ENCODE data around the gene GAS2L2.
"Not testable (repeated sequence)": the region's sequence is repeated elsewhere in the genome, so short reads cannot be mapped to it uniquely, and the experiment has no call there.

Gene GAS2L2

DNA sequence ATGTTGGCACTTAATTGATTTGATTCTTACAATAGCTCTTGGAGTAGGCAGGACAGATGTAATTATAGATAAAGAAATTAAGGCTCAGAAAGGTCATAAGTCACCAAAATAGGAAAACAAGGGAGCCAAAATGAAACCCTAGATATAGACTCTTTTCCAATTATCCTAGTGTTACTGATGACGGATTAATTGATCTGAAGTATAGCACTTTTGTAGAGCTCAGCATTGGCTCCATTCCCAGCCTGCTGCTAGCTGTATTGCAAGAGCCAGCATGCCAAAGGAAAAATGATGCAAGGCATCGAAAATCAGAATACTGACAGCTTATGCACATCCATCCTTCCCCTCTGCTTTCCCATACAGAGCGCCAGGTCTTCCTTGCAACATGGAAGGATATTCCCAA, 43.2 kb downstream of the GAS2L2 start:
- H3K27ac ChIP-seq (ENCODE audit: low read depth, low read length, severe bottlenecking): no peak overlapping the region
- WGBS, 2 experiments (ENCODE audit: insufficient coverage in 2 of 2): 100% methylated on average over 1 to 2 of the region's 3 CpGs
- H3K36me3 ChIP-seq (ENCODE audit: control insufficient read depth, insufficient read depth, low read length): peaks cover 50% of the 10 kb centered on the region
- H3K4me1 ChIP-seq (ENCODE audit: control insufficient read depth, insufficient read depth, low read length, poor library complexity, severe bottlenecking): peaks cover 34% of the 10 kb centered on the region
- H3K4me3 ChIP-seq (ENCODE audit: extremely low read depth, insufficient read depth, low read length, poor library complexity, severe bottlenecking): no peak overlapping the region
- no peaks in the 10 kb centered on the region for H3K9me3 ChIP-seq (ENCODE audit: control insufficient read depth, low read length)

- no peaks in the 10 kb centered on the region for H3K9me3 ChIP-seq (ENCODE audit: control insufficient read depth, low read length)
- no peak overlapping the region for H3K27ac ChIP-seq (ENCODE audit: low read depth, low read length, severe bottlenecking)
- 100% methylated on average over 1 to 3 of the region's 3 CpGs for WGBS, 2 experiments (ENCODE audit: insufficient coverage in 2 of 2)
- peaks cover 24% of the 10 kb centered on the region for H3K4me1 ChIP-seq (ENCODE audit: control insufficient read depth, insufficient read depth, low read length, poor library complexity, severe bottlenecking)
- no peak overlapping the region for H3K4me3 ChIP-seq (ENCODE audit: extremely low read depth, insufficient read depth, low read length, poor library complexity, severe bottlenecking)
- peaks cover 41% of the 10 kb centered on the region for H3K36me3 ChIP-seq (ENCODE audit: control insufficient read depth, insufficient read depth, low read length)
Measured at GRCh38 chr17:35708951-35709350, 44.1 kb downstream of the GAS2L2 start.

DNA sequence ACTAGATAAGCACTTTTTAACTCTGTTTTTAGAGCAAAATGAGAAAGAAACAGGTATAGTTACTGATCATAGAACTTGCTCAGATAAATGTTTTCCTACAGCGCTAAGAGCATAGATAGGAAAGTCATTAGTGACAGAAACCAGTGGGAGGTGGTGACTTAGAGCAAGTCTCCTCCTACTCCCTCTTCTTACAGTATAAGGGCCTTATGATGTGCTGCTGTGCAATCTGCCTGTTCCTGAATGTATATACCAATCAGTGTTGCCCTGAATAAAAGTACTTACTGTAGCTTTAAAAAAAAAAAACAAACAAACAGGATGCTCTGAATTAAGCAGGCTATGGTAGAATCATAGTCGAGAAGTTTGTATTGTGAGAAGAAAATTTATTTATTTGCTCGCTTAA, 44.9 kb downstream of the GAS2L2 start:
- Histone ChIP-seq H3K36me3 (ENCODE audit: control insufficient read depth, insufficient read depth, low read length) (peaks cover 40% of the 10 kb centered on the region), H3K9me3 (ENCODE audit: control insufficient read depth, low read length) (no peaks in the 10 kb centered on the region), H3K4me3 (ENCODE audit: extremely low read depth, insufficient read depth, low read length, poor library complexity, severe bottlenecking) (no peak overlapping the region), H3K4me1 (ENCODE audit: control insufficient read depth, insufficient read depth, low read length, poor library complexity, severe bottlenecking) (peaks cover 19% of the 10 kb centered on the region), H3K27ac (ENCODE audit: low read depth, low read length, severe bottlenecking) (no peak overlapping the region)
- 71 to 92% methylated on average over 2 of the region's 3 CpGs for WGBS, 2 experiments (ENCODE audit: insufficient coverage in 2 of 2)

- WGBS, 2 experiments (ENCODE audit: insufficient coverage in 2 of 2): 50 to 75% methylated on average over 2 to 4 of the region's 5 CpGs
Measured at GRCh38 chr17:35705705-35706104, 47.3 kb downstream of the GAS2L2 start.

GRCh38 chr17:35705230-35705629, 47.8 kb downstream of the GAS2L2 start:
- Histone ChIP-seq H3K4me3 (ENCODE audit: extremely low read depth, insufficient read depth, low read length, poor library complexity, severe bottlenecking) (no peak overlapping the region), H3K9me3 (ENCODE audit: control insufficient read depth, low read length) (no peaks in the 10 kb centered on the region), H3K4me1 (ENCODE audit: control insufficient read depth, insufficient read depth, low read length, poor library complexity, severe bottlenecking) (peaks cover 5% of the 10 kb centered on the region), H3K27ac (ENCODE audit: low read depth, low read length, severe bottlenecking) (no peak overlapping the region), H3K36me3 (ENCODE audit: control insufficient read depth, insufficient read depth, low read length) (peaks cover 48% of the 10 kb centered on the region)
- no CpG with 5 or more reads among the region's 1 CpG for WGBS, 2 experiments (ENCODE audit: insufficient coverage in 2 of 2)

More at GRCh38 chr17:35705705-35706104, 47.3 kb downstream of the GAS2L2 start:
- H3K4me3 ChIP-seq (ENCODE audit: extremely low read depth, insufficient read depth, low read length, poor library complexity, severe bottlenecking): no peak overlapping the region
- H3K36me3 ChIP-seq (ENCODE audit: control insufficient read depth, insufficient read depth, low read length): peaks cover 48% of the 10 kb centered on the region
- peaks cover 5% of the 10 kb centered on the region for H3K4me1 ChIP-seq (ENCODE audit: control insufficient read depth, insufficient read depth, low read length, poor library complexity, severe bottlenecking)
- H3K27ac ChIP-seq (ENCODE audit: low read depth, low read length, severe bottlenecking): no peak overlapping the region
- no peaks in the 10 kb centered on the region for H3K9me3 ChIP-seq (ENCODE audit: control insufficient read depth, low read length)

DNA sequence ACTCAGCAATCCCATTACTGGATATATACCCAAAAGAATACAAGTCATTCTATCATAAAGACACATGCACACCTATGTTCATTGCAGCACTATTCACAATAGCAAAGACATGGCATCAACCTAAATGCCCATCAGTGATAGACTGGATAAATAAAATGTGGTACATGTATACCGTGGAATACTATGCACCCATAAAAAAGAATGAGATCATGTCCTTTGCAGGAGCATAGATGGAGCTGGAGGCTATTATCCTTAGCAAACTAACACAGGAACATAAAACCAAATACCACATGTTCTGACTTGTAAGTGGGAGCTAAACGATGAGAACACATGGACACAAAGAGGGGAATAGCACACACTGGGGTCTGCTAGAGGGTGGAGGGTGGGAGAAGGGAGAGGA, 49.7 kb downstream of the GAS2L2 start:
- not testable (repeated sequence) for H3K4me3 ChIP-seq (ENCODE audit: extremely low read depth, insufficient read depth, low read length, poor library complexity, severe bottlenecking); H3K4me1 ChIP-seq (ENCODE audit: control insufficient read depth, insufficient read depth, low read length, poor library complexity, severe bottlenecking); H3K9me3 ChIP-seq (ENCODE audit: control insufficient read depth, low read length); H3K27ac ChIP-seq (ENCODE audit: low read depth, low read length, severe bottlenecking)
- WGBS, 2 experiments (ENCODE audit: insufficient coverage in 2 of 2): 100% methylated on average over 1 of the region's 2 CpGs
- peaks cover 51% of the 10 kb centered on the region for H3K36me3 ChIP-seq (ENCODE audit: control insufficient read depth, insufficient read depth, low read length)

GRCh38 chr17:35701491-35701890, 51.5 kb downstream of the GAS2L2 start:
- H3K27ac ChIP-seq (ENCODE audit: low read depth, low read length, severe bottlenecking): no peak overlapping the region
- WGBS, 2 experiments (ENCODE audit: insufficient coverage in 2 of 2): 94% methylated on average over 2 of the region's 5 CpGs; no CpG with 5 or more reads in 1 of the 2 experiments

DNA sequence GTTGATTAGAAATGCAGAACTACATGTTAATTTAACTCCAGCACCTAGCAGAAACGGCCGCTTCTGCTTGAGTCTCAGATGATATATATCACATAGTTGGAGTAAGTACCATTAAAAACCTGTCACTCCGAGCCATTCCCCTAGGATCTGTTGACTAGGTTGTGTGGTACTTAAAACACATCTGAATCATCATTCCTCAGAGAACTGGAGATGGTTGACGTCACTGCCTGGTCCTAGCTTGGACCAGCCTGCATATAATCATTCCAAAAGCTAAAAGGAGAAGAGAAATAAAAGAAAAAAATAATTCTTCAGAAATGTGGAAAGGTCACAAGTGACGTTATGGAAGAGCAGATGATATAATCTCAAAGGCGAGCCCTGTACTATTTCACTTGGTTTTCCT, 52.9 kb downstream of the GAS2L2 start:
- WGBS, 2 experiments (ENCODE audit: insufficient coverage in 2 of 2): 90 to 100% methylated on average over 2 of the region's 6 CpGs
- Histone ChIP-seq H3K27ac (ENCODE audit: low read depth, low read length, severe bottlenecking) (no peak overlapping the region), H3K4me1 (ENCODE audit: control insufficient read depth, insufficient read depth, low read length, poor library complexity, severe bottlenecking) (peaks cover 13% of the 10 kb centered on the region), H3K36me3 (ENCODE audit: control insufficient read depth, insufficient read depth, low read length) (peaks cover 64% of the 10 kb centered on the region), H3K4me3 (ENCODE audit: extremely low read depth, insufficient read depth, low read length, poor library complexity, severe bottlenecking) (no peak overlapping the region), H3K9me3 (ENCODE audit: control insufficient read depth, low read length) (no peaks in the 10 kb centered on the region)

More at GRCh38 chr17:35701491-35701890, 51.5 kb downstream of the GAS2L2 start:
- no peaks in the 10 kb centered on the region for H3K9me3 ChIP-seq (ENCODE audit: control insufficient read depth, low read length)
- no peaks in the 10 kb centered on the region for H3K4me1 ChIP-seq (ENCODE audit: control insufficient read depth, insufficient read depth, low read length, poor library complexity, severe bottlenecking)
- peaks cover 60% of the 10 kb centered on the region for H3K36me3 ChIP-seq (ENCODE audit: control insufficient read depth, insufficient read depth, low read length)
- H3K4me3 ChIP-seq (ENCODE audit: extremely low read depth, insufficient read depth, low read length, poor library complexity, severe bottlenecking): no peak overlapping the region

DNA sequence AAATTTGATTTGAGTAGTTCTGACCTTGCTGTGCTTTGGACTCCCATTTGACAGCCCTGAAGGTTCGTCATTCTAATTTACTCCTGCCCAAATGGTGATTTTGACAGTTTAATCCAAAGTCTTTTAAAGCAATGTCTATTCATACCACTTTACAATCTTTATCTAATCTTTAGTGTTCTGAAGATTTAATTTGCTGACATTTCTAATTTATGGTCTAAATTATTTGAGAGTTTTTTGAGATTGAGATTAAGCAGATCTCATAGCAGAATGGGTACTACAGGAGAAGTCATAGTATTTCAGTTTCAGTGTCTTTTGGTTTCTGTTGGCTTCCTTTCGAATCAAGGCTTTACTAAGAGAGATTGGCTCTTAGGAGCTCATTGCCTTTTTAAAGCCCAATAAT, 54.2 kb downstream of the GAS2L2 start:
- peaks cover 18% of the 10 kb centered on the region for H3K4me1 ChIP-seq (ENCODE audit: control insufficient read depth, insufficient read depth, low read length, poor library complexity, severe bottlenecking)
- peaks cover 75% of the 10 kb centered on the region for H3K36me3 ChIP-seq (ENCODE audit: control insufficient read depth, insufficient read depth, low read length)
- H3K9me3 ChIP-seq (ENCODE audit: control insufficient read depth, low read length): no peaks in the 10 kb centered on the region
- WGBS, 2 experiments (ENCODE audit: insufficient coverage in 2 of 2): no CpG with 5 or more reads among the region's 2 CpGs
- H3K27ac ChIP-seq (ENCODE audit: low read depth, low read length, severe bottlenecking): no peak overlapping the region
- H3K4me3 ChIP-seq (ENCODE audit: extremely low read depth, insufficient read depth, low read length, poor library complexity, severe bottlenecking): no peak overlapping the region

DNA sequence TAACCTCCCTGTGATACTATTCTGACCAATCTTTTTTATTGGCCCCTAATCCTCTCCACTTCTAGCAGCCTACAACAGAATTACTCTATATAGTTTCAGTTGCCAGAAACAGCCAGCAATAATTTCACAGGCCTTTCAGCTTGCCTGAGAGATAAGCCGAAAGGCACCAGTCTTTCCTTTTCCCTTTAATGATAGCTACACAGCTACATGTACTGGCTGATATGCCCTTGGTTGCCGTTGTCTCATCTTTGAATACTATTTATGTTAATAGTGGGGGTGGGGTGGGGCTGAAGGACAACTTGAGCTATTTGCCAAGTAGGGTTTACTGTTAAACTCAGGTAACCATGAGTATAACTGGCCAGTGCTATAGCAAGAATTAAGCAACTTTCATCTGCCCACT, 57.4 kb downstream of the GAS2L2 start:
- peaks cover 72% of the 10 kb centered on the region for H3K36me3 ChIP-seq (ENCODE audit: control insufficient read depth, insufficient read depth, low read length)
- peaks cover 18% of the 10 kb centered on the region for H3K4me1 ChIP-seq (ENCODE audit: control insufficient read depth, insufficient read depth, low read length, poor library complexity, severe bottlenecking)
- H3K27ac ChIP-seq (ENCODE audit: low read depth, low read length, severe bottlenecking): peak overlapping the region; percentile 25
- no peak overlapping the region for H3K4me3 ChIP-seq (ENCODE audit: extremely low read depth, insufficient read depth, low read length, poor library complexity, severe bottlenecking)
- WGBS, 2 experiments (ENCODE audit: insufficient coverage in 2 of 2): 80% methylated on average over 1 of the region's 2 CpGs
- H3K9me3 ChIP-seq (ENCODE audit: control insufficient read depth, low read length): no peaks in the 10 kb centered on the region

DNA sequence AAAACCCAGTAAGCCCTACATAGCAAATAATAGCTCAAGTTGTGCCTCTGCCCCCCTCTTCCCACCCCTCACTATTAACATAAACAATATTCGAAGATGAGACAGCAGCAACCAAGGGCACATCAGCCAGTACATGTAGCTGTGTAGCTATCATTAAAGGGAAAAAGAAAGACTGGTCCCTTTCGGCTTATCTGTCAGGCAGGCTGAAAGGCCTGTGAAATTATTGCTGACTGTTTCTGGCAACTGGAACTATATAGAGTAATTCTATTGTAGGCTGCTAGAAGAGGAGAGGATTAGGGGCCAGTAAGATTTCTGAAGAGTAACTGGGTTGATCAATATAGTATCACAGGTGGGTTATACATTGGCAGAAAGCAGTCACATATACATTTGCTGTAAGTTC, 58.1 kb downstream of the GAS2L2 start:
- Histone ChIP-seq H3K4me1 (ENCODE audit: control insufficient read depth, insufficient read depth, low read length, poor library complexity, severe bottlenecking) (peaks cover 18% of the 10 kb centered on the region), H3K4me3 (ENCODE audit: extremely low read depth, insufficient read depth, low read length, poor library complexity, severe bottlenecking) (no peak overlapping the region), H3K9me3 (ENCODE audit: control insufficient read depth, low read length) (no peaks in the 10 kb centered on the region), H3K36me3 (ENCODE audit: control insufficient read depth, insufficient read depth, low read length) (peaks cover 73% of the 10 kb centered on the region), H3K27ac (ENCODE audit: low read depth, low read length, severe bottlenecking) (peak overlapping the region; percentile 50)
- WGBS, 2 experiments (ENCODE audit: insufficient coverage in 2 of 2): 100% methylated on average over 1 of the region's 2 CpGs
